Fibroblast of lung (primary cell): ENCODE results near the gene GRM8. TPM values are rescaled to one million over a fixed set of nuclear protein-coding genes. Genes with fewer than 3 reads are reported as not detected.

Experiments
- DNase-seq, 2 donors: peaks; one replicate each; pipeline versions ENCODE4 v3.0.0 to v3.0.0-alpha.2; 2010; ENCODE audit warnings: low read depth in 2 of 2
- H2AFZ ChIP-seq: 2 replicates; pipeline ENCODE4 v1.5.1; 2012; ENCODE audit warnings: low read length, control low read depth, inconsistent platforms
- H3K27ac ChIP-seq: 2 replicates; pipeline ENCODE4 v1.5.1; 2011; ENCODE audit warnings: low read length, control low read depth; ENCODE audit not compliant: insufficient read depth
- H3K27me3 ChIP-seq: 2 replicates; pipeline ENCODE4 v1.5.1; 2011; ENCODE audit warnings: mild to moderate bottlenecking, low read length; ENCODE audit not compliant: control insufficient read depth, insufficient read depth
- H3K36me3 ChIP-seq: 2 replicates; pipeline ENCODE4 v1.5.1; 2011; ENCODE audit warnings: low read length; ENCODE audit not compliant: control insufficient read depth, insufficient read depth
- H3K4me1 ChIP-seq: 2 replicates; pipeline ENCODE4 v1.5.1; 2011; ENCODE audit warnings: low read length; ENCODE audit not compliant: control insufficient read depth, insufficient read depth; ENCODE audit errors: extremely low read depth
- H3K4me2 ChIP-seq: 2 replicates; pipeline ENCODE4 v1.5.1; 2011; ENCODE audit warnings: low read length, control low read depth; ENCODE audit not compliant: insufficient read depth; ENCODE audit errors: extremely low read depth
- H3K4me3 ChIP-seq, 4 experiments: fragments of 200-600 bp in 1 of 4; sonication (generic) in 1 of 4; replicated peaks in 1 of 4; 2 replicates each; pipeline ENCODE4 v1.5.1; 2011 to 2016; ENCODE audit warnings: low read length in 4 of 4, low read depth in 3 of 4, mild to moderate bottlenecking in 3 of 4, control low read depth in 2 of 4, inconsistent platforms in 1 of 4, mixed read lengths in 1 of 4; ENCODE audit not compliant: insufficient read depth in 1 of 4; ENCODE audit errors: control extremely low read depth in 1 of 4
- H3K79me2 ChIP-seq: 2 replicates; pipeline ENCODE4 v1.5.1; 2012; ENCODE audit warnings: mild to moderate bottlenecking, low read length, inconsistent platforms; ENCODE audit not compliant: control insufficient read depth, insufficient read depth
- H3K9ac ChIP-seq: 2 replicates; pipeline ENCODE4 v1.5.1; 2011; ENCODE audit warnings: mild to moderate bottlenecking, low read length, control low read depth; ENCODE audit not compliant: insufficient read depth
- H3K9me3 ChIP-seq: 2 replicates; pipeline ENCODE4 v1.5.1; 2012; ENCODE audit warnings: low read depth, low read length; ENCODE audit not compliant: control insufficient read depth, insufficient read depth
- H4K20me1 ChIP-seq: 2 replicates; pipeline ENCODE4 v1.5.1; 2011; ENCODE audit warnings: low read length; ENCODE audit not compliant: control insufficient read depth, insufficient read depth; ENCODE audit errors: extremely low read depth
- CTCF ChIP-seq, 2 donors: IDR thresholded peaks in 1 of 2; conservative IDR thresholded peaks in 1 of 2; 1 replicate in 1 of 2; 2 replicates in 1 of 2; pipeline ENCODE4 v1.5.1; 2011 to 2012; ENCODE audit warnings: low read length in 2 of 2, control low read depth in 1 of 2, inconsistent platforms in 1 of 2, low read depth in 1 of 2, mild to moderate bottlenecking in 1 of 2
- EZH2 ChIP-seq: IDR thresholded peaks from 2 replicates; pipeline ENCODE4 v1.5.1; 2012; ENCODE audit warnings: low read length, control low read depth, mild to moderate bottlenecking; ENCODE audit errors: missing control alignments
- polyA plus RNA-seq, 2 donors: library from polyadenylated mRNA; depleted of rRNA in 1 of 2; stranded (reverse) in 1 of 2; unstranded in 1 of 2; fragments of >200 nt; gene quantifications; 2 replicates each; pipeline ENCODE4 v1.2.1, GENCODE V29; 2011 to 2012; ENCODE audit warnings: missing spikeins in 1 of 2
- total RNA-seq: library from RNA; depleted of rRNA; stranded (reverse); fragments of >200 nt; gene quantifications from 2 replicates; pipeline ENCODE4 v1.2.1, GENCODE V29; 2014

Gene GRM8
- total and polyA plus RNA-seq, 2 donors (not counting 1 experiment from before 2014, with no cell fraction given) = not detected

- Histone ChIP-seq H3K4me3 (no peak overlapping the region), H3K79me2 (no peaks in the 10 kb centered on the region), H3K4me2 (no peak overlapping the region), H3K36me3 (no peaks in the 10 kb centered on the region), H3K27ac (no peak overlapping the region), H3K9ac (no peak overlapping the region), H3K9me3 (no peaks in the 10 kb centered on the region), H3K27me3 (no peaks in the 10 kb centered on the region), H4K20me1 (no peaks in the 10 kb centered on the region), H2AFZ (no peak overlapping the region), H3K4me1 (no peaks in the 10 kb centered on the region)
- no peak for DNase-seq
- TF ChIP-seq EZH2 (no peak), CTCF (conservative IDR thresholded peaks at IDR 0.05 in 1 of 2, IDR thresholded peaks at IDR 0.05 in 1 of 2; ENCODE audit: low read depth in 1 of 2, low read length in 2 of 2) (no peak)
These were observed 723.5 kb downstream of the GRM8 start for GRCh38 chr7:126529254-126529653.

GRCh38 chr7:126525906-126526305, 726.8 kb downstream of the GRM8 start:
- Histone ChIP-seq H3K4me2 (no peak overlapping the region), H3K27me3 (no peaks in the 10 kb centered on the region), H3K27ac (no peak overlapping the region), H3K36me3 (no peaks in the 10 kb centered on the region), H4K20me1 (no peaks in the 10 kb centered on the region), H3K4me1 (no peaks in the 10 kb centered on the region), H2AFZ (no peak overlapping the region), H3K4me3 (no peak overlapping the region), H3K9me3 (no peaks in the 10 kb centered on the region), H3K79me2 (no peaks in the 10 kb centered on the region), H3K9ac (no peak overlapping the region)
- TF ChIP-seq CTCF (conservative IDR thresholded peaks at IDR 0.05 in 1 of 2, IDR thresholded peaks at IDR 0.05 in 1 of 2; ENCODE audit: low read depth in 1 of 2, low read length in 2 of 2) (no peak), EZH2 (no peak)
- no peak for DNase-seq

- H4K20me1 ChIP-seq = no peaks in the 10 kb centered on the region
- no peak overlapping the region for H3K4me2 ChIP-seq
- no peaks in the 10 kb centered on the region for H3K36me3 ChIP-seq
- H3K9ac ChIP-seq = no peak overlapping the region
- no peaks in the 10 kb centered on the region for H3K79me2 ChIP-seq
- no peaks in the 10 kb centered on the region for H3K9me3 ChIP-seq
- no peak for TF ChIP-seq EZH2
- no peak for TF ChIP-seq CTCF (conservative IDR thresholded peaks at IDR 0.05 in 1 of 2, IDR thresholded peaks at IDR 0.05 in 1 of 2; ENCODE audit: low read depth in 1 of 2, low read length in 2 of 2)
- H3K4me3 ChIP-seq = no peak overlapping the region
- H3K27me3 ChIP-seq = no peaks in the 10 kb centered on the region
- no peaks in the 10 kb centered on the region for H3K4me1 ChIP-seq
- H3K27ac ChIP-seq = no peak overlapping the region
- no peak for DNase-seq
- H2AFZ ChIP-seq = no peak overlapping the region
These were observed 727.8 kb downstream of the GRM8 start for GRCh38 chr7:126524967-126525366.
